Measurements from ENCODE around the gene PRDM15.

PRDM15 gene

DNA sequence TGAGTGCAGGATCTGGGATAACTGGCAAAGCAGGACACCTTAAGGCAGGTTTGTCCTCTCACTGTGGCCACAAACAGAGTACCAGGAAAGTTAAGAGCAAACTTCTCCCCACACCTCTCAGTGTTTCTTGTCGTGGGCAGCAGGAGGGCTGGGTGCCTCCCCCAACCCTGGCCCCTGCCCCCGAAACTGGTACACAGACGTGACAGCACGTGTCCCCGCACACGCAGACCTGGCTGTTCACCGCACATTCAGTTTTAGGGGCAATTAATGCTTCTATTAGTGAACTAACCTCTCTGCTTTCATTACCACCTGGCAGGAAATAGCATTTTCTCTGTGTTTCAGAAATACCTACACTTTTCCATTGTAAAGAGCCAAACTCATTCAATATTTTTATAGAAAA is 79.4 kb downstream of the PRDM15 start:
- no peak overlapping the region for H3K27ac ChIP-seq (ENCODE audit: low read length)
- H3K9me3 ChIP-seq (ENCODE audit: insufficient read depth, low read length) = no peaks in the 10 kb centered on the region
- no peak overlapping the region for H3K4me3 ChIP-seq (ENCODE audit: low read length)
- no peak for TF ChIP-seq EZH2phosphoT487 (IDR thresholded peaks at IDR 0.05; ENCODE audit: low read depth)
- TF ChIP-seq, protein P1, sequence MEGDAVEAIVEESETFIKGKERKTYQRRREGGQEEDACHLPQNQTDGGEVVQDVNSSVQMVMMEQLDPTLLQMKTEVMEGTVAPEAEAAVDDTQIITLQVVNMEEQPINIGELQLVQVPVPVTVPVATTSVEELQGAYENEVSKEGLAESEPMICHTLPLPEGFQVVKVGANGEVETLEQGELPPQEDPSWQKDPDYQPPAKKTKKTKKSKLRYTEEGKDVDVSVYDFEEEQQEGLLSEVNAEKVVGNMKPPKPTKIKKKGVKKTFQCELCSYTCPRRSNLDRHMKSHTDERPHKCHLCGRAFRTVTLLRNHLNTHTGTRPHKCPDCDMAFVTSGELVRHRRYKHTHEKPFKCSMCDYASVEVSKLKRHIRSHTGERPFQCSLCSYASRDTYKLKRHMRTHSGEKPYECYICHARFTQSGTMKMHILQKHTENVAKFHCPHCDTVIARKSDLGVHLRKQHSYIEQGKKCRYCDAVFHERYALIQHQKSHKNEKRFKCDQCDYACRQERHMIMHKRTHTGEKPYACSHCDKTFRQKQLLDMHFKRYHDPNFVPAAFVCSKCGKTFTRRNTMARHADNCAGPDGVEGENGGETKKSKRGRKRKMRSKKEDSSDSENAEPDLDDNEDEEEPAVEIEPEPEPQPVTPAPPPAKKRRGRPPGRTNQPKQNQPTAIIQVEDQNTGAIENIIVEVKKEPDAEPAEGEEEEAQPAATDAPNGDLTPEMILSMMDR (IDR thresholded peaks at IDR 0.05; ENCODE audit: low read depth, low read length) = no peak
- H2AFZ ChIP-seq (ENCODE audit: low read depth, low read length) = no peak overlapping the region
- no peaks in the 10 kb centered on the region for H3K27me3 ChIP-seq (ENCODE audit: low read depth, low read length)
- no peaks in the 10 kb centered on the region for H3K79me2 ChIP-seq (ENCODE audit: low read length)
- no peaks in the 10 kb centered on the region for H3K4me1 ChIP-seq (ENCODE audit: low read length)
- no peaks in the 10 kb centered on the region for H3K36me3 ChIP-seq (replicated peaks; ENCODE audit: low read depth, low read length)
- H3K4me2 ChIP-seq (ENCODE audit: low read length) = no peak overlapping the region
- no peak overlapping the region for H3K9ac ChIP-seq (ENCODE audit: low read length)
- no peaks in the 10 kb centered on the region for H4K20me1 ChIP-seq (ENCODE audit: insufficient read depth, low read length)

DNA sequence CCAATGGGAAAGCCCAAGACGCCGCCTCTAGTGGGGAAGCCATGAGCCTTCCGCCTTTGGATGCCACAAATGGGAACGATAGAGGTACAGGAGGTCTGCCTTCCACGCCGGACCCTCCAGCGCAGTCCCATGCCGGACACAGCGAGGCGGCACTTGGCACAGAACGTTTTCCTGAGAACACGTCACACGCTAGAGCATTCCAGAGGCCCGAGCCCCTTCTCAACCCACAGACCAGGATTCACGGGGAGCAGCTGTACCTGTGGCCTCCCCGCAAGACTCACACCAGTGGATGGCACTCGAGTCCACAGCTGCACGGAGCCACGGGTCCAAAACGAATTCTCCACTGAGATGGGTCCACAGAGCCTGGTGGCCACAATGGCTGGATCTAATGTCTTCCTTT is 80.8 kb downstream of the PRDM15 start:
- Histone ChIP-seq H3K27ac (ENCODE audit: low read length) (no peak overlapping the region), H3K4me2 (ENCODE audit: low read length) (no peak overlapping the region), H3K4me1 (ENCODE audit: low read length) (no peaks in the 10 kb centered on the region), H2AFZ (ENCODE audit: low read depth, low read length) (no peak overlapping the region), H3K9ac (ENCODE audit: low read length) (no peak overlapping the region), H3K27me3 (ENCODE audit: low read depth, low read length) (no peaks in the 10 kb centered on the region), H3K4me3 (ENCODE audit: low read length) (no peak overlapping the region), H3K9me3 (ENCODE audit: insufficient read depth, low read length) (no peaks in the 10 kb centered on the region), H4K20me1 (ENCODE audit: insufficient read depth, low read length) (no peaks in the 10 kb centered on the region), H3K79me2 (ENCODE audit: low read length) (no peaks in the 10 kb centered on the region), H3K36me3 (replicated peaks; ENCODE audit: low read depth, low read length) (no peaks in the 10 kb centered on the region)
- TF ChIP-seq, protein P1 (IDR thresholded peaks at IDR 0.05; ENCODE audit: low read depth, low read length) = no peak
- no peak for TF ChIP-seq EZH2phosphoT487 (IDR thresholded peaks at IDR 0.05; ENCODE audit: low read depth)

DNA sequence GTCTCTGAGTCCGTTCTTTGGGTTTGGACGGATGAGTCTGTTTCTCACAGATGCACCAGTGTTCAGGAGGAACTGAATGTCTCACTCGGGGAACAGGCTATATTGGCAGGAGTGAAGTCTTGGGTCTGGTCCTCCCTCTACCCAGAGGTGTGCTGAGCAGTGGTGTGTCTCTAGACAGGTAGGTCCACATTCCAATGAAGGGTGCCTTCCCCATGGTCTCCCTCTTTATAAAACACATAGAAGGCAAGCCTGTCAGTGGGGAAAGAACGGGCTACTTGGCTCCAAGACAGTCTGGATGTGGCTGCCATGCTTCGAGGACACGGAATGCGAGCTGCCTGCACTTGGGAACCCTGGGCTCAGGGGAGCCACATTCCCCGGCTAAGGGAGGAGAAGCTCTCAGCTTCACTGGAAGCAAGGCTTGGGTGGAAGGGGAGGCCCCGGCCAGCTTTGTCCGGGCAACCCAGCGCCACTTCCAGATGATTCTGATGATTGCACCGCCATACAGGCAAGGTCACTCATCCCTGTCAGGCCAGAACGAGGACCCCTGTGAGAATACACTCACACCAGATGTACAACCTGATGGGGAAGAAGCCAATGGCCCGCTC is 82.6 kb downstream of the PRDM15 start:
- Histone ChIP-seq H4K20me1 (ENCODE audit: insufficient read depth, low read length) (no peaks in the 10 kb centered on the region), H3K79me2 (ENCODE audit: low read length) (no peaks in the 10 kb centered on the region), H3K27me3 (ENCODE audit: low read depth, low read length) (no peaks in the 10 kb centered on the region), H3K9me3 (ENCODE audit: insufficient read depth, low read length) (no peaks in the 10 kb centered on the region), H3K9ac (ENCODE audit: low read length) (no peak overlapping the region), H2AFZ (ENCODE audit: low read depth, low read length) (no peak overlapping the region), H3K27ac (ENCODE audit: low read length) (no peak overlapping the region), H3K4me1 (ENCODE audit: low read length) (no peaks in the 10 kb centered on the region), H3K4me2 (ENCODE audit: low read length) (no peak overlapping the region), H3K4me3 (ENCODE audit: low read length) (no peak overlapping the region), H3K36me3 (replicated peaks; ENCODE audit: low read depth, low read length) (no peaks in the 10 kb centered on the region)
- no peak for TF ChIP-seq EZH2phosphoT487 (IDR thresholded peaks at IDR 0.05; ENCODE audit: low read depth)
- TF ChIP-seq, protein P1 (IDR thresholded peaks at IDR 0.05; ENCODE audit: low read depth, low read length) = no peak

DNA sequence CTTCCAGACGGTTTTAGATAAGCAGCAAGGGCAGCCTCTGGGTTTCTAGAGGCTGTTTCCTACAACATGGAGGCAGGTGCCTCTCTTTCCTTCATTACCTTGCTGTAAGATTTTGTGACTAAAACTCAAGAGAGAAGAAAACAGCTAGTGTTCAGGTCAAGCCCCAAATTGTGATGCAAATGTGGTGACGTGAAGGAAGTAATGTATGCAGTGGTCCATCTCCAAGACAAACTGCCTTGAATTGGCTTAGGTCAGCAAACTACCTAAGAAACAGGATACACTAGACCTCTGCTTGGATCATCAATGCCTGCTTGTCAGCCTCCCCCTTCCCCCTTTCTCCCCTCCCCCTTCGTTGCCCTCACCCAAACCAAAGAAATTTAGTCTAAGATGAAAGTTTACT is 83.4 kb downstream of the PRDM15 start:
- Histone ChIP-seq H3K9ac (ENCODE audit: low read length) (no peak overlapping the region), H3K79me2 (ENCODE audit: low read length) (no peaks in the 10 kb centered on the region), H3K4me1 (ENCODE audit: low read length) (no peaks in the 10 kb centered on the region), H3K27me3 (ENCODE audit: low read depth, low read length) (no peaks in the 10 kb centered on the region), H3K36me3 (replicated peaks; ENCODE audit: low read depth, low read length) (no peaks in the 10 kb centered on the region), H3K9me3 (ENCODE audit: insufficient read depth, low read length) (no peaks in the 10 kb centered on the region), H2AFZ (ENCODE audit: low read depth, low read length) (no peak overlapping the region), H4K20me1 (ENCODE audit: insufficient read depth, low read length) (no peaks in the 10 kb centered on the region), H3K27ac (ENCODE audit: low read length) (no peak overlapping the region), H3K4me3 (ENCODE audit: low read length) (no peak overlapping the region), H3K4me2 (ENCODE audit: low read length) (no peak overlapping the region)
- TF ChIP-seq, protein P1 (IDR thresholded peaks at IDR 0.05; ENCODE audit: low read depth, low read length) = no peak
- TF ChIP-seq EZH2phosphoT487 (IDR thresholded peaks at IDR 0.05; ENCODE audit: low read depth) = no peak

Data from OCI-LY3 (cell line).